GM12878 (cell line): ENCODE results near the gene CDKN2B-AS1.

Source experiments
- BHLHE40 ChIP-seq, 2 experiments: fragments of 450-650 bp in 1 of 2; IDR thresholded peaks; 2 replicates each; pipeline ENCODE4 v1.6.1; 2011 to 2017; ENCODE audit warnings: low read depth in 2 of 2, borderline replicate concordance in 1 of 2, improper control_type of control experiment in 1 of 2, low read length in 1 of 2, mild to moderate bottlenecking in 1 of 2
- CHD4 ChIP-seq: fragments of 200-600 bp; sonication (generic); IDR thresholded peaks from 2 replicates; pipeline ENCODE4 v1.6.1; 2016; ENCODE audit warnings: mild to moderate bottlenecking
- EZH2 ChIP-seq: IDR thresholded peaks from 2 replicates; pipeline ENCODE4 v1.6.1; 2012; ENCODE audit warnings: low read depth, mild to moderate bottlenecking, control low read depth, inconsistent platforms, low read length, borderline replicate concordance; ENCODE audit not compliant: control insufficient read depth
- FOXK2 ChIP-seq: fragments of 450-650 bp; IDR thresholded peaks from 2 replicates; pipeline ENCODE4 v1.6.1; 2017; ENCODE audit warnings: mild to moderate bottlenecking, moderate library complexity
- MXI1 ChIP-seq: fragments of 150-350 bp; IDR thresholded peaks from 2 replicates; pipeline ENCODE4 v1.6.1; 2011; ENCODE audit warnings: low read depth, mild to moderate bottlenecking, inconsistent platforms, low read length, improper control_type of control experiment
- SMAD1 ChIP-seq: fragments of 450-650 bp; IDR thresholded peaks from 2 replicates; pipeline ENCODE4 v1.6.1; 2018; ENCODE audit warnings: mild to moderate bottlenecking, low read depth; ENCODE audit not compliant: partially characterized antibody
- TAF1 ChIP-seq: IDR thresholded peaks from 2 replicates; pipeline ENCODE4 v1.6.1; 2011; ENCODE audit warnings: mild to moderate bottlenecking, low read depth, low read length, borderline replicate concordance
- ZNF622 ChIP-seq: fragments of 450-650 bp; IDR thresholded peaks from 2 replicates; pipeline ENCODE4 v1.6.1; 2017; ENCODE audit warnings: mild to moderate bottlenecking, inconsistent platforms

GRCh38 chr9:21994556-21995005, at the start of gene CDKN2B-AS1:
- TF ChIP-seq MXI1 = no peak
- TF ChIP-seq EZH2 = no peak
- no peak for TF ChIP-seq BHLHE40 (IDR thresholded peaks at IDR 0.05; ENCODE audit: borderline replicate concordance in 1 of 2, low read depth in 2 of 2, low read length in 1 of 2)
- no peak for TF ChIP-seq FOXK2
- no peak for TF ChIP-seq CHD4
- no peak for TF ChIP-seq ZNF622
- no peak for TF ChIP-seq TAF1
- no peak for TF ChIP-seq SMAD1
